Measurements from ENCODE around the gene CREB5.

Gene CREB5

DNA sequence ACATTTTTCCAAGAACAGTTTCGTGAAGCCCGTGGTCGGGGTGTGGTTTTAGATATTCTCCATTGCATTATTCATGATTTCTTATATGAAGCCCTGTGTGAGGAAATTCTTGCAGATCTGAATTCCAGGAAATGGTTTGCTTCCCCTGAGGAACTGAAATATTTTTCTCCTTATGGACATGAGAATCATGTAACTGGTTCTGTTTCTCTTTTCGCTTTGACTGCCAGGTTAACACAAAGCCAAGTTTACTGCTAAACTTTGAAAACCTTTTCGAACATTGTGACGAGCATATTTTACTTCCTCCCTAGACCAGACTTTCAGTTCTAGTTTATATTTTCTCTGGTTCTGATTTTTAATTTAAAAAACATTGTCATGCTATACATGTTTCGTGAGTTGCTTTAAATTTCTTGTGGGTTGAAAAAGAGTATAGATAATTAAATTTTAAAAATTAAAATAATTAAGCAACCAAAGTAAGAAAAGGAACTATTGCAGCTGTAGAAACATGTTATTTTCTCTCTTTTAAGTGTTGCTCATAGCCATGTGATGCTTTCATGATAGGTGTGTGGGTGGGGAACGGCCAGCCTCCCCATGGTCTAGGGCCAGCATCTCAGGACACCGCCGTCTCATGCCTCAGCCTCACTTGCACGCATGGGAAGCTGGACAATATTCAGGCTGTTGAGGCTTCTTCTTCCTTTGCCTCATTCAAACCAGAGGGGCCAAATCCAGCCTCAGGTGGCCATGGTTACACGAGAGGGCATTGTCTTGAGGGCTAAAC lies 97.1 kb downstream of the CREB5 start:
- no peak overlapping the region for H3K4me3 ChIP-seq (replicated peaks; ENCODE audit: low read depth, low read length)
- DNase-seq (ENCODE audit: extremely low read depth, low read depth) = no peak
- TF ChIP-seq, protein P1, sequence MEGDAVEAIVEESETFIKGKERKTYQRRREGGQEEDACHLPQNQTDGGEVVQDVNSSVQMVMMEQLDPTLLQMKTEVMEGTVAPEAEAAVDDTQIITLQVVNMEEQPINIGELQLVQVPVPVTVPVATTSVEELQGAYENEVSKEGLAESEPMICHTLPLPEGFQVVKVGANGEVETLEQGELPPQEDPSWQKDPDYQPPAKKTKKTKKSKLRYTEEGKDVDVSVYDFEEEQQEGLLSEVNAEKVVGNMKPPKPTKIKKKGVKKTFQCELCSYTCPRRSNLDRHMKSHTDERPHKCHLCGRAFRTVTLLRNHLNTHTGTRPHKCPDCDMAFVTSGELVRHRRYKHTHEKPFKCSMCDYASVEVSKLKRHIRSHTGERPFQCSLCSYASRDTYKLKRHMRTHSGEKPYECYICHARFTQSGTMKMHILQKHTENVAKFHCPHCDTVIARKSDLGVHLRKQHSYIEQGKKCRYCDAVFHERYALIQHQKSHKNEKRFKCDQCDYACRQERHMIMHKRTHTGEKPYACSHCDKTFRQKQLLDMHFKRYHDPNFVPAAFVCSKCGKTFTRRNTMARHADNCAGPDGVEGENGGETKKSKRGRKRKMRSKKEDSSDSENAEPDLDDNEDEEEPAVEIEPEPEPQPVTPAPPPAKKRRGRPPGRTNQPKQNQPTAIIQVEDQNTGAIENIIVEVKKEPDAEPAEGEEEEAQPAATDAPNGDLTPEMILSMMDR (IDR thresholded peaks at IDR 0.05; ENCODE audit: low read depth, low read length, missing control alignments) = no peak

DNA sequence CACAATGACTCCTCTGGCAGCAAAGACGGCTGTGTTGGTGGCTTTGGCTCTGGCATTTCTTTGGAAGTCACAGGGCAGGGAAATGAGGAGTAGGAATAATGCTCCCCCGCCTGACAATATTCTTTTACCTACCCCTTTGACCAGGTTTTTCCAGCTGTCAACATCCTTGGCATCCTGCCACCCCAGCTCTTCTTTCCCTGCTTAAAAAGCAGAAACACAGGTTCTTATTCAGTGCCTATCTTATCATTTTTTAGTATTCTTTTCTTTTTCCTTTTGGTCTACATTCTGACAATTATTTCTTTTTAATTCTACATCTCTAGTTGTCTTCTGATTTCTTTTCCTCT lies 97.7 kb downstream of the CREB5 start:
- TF ChIP-seq, protein P1 (IDR thresholded peaks at IDR 0.05; ENCODE audit: low read depth, low read length, missing control alignments) = no peak
- H3K4me3 ChIP-seq (replicated peaks; ENCODE audit: low read depth, low read length) = no peak overlapping the region
- no peak for DNase-seq (ENCODE audit: extremely low read depth, low read depth)

DNA sequence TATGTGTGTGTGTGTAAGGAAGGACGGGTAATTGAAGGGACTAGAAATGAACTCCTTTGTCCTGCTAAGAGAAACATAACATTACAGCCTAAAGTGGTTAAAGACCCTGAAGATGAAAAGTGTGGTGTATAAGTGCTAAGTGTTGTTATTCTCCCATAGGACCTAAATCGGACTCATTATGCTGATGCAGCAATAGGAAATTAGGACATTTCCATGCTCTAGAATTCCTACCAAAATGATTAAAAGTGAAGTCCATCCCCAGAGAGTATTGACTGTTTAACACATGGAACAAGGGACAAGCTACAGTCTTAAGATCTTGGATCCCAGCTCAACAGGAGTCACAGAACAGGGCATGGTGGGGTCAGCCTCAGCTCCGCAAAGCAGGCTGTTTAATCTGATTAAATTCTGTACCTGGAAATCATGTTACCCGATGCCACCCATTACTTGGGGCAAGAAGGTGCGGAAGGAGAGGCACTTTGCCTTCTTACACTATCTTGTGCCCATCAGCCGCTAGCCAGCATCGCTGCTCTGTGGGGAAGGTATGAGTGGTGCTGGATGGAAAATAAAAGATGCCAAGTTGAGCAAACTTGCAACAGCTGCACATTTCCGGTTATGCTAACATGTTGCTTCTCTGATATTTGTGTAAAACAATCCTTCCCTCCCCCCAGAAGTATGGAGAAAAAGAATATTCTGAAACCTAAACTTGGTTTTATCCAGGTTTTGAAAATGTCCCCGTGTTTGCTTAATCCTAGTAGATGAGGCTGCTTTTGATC lies 100.5 kb downstream of the CREB5 start:
- TF ChIP-seq, protein P1 (IDR thresholded peaks at IDR 0.05; ENCODE audit: low read depth, low read length, missing control alignments) = no peak
- DNase-seq (ENCODE audit: extremely low read depth, low read depth) = no peak
- no peak overlapping the region for H3K4me3 ChIP-seq (replicated peaks; ENCODE audit: low read depth, low read length)

DNA sequence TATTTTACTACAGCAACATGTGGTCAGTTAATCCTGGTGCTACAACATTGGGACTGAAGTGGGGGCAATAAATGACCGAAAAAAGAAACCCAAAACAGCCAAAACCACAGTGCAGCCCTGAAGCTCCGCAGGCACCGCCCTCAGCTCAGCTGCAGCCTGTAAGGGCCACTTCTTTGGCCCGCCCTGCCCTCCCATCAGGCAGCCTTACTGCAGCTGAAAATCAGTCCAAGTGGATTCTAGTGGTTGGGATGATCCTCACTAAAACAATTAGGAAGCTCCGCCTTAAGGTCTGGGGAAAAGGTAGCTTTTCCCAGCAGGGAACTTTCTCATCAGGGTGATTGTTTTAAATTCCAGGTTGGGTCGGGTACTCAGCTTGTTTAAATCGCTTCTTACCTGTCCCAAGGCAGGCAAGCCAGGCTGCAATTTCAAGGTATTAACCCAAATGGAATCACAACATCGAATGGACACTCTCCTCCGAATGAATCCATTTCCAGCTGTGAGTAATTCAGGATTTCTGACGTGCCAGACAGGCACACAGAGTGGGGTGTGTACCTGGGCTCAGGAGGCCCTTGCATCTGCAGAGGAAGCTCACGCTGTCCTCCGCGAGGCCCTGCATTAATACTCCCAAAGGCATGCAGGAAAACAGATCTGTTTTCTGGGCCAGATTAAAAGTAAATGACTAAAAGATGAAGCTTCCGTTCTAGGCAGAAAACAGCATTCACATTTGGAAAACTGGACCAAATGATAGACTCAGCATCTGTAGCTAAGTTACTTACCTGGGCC lies 104.3 kb downstream of the CREB5 start:
- TF ChIP-seq, protein P1 (IDR thresholded peaks at IDR 0.05; ENCODE audit: low read depth, low read length, missing control alignments) = no peak
- H3K4me3 ChIP-seq (replicated peaks; ENCODE audit: low read depth, low read length) = no peak overlapping the region
- DNase-seq (ENCODE audit: extremely low read depth, low read depth) = no peak

DNA sequence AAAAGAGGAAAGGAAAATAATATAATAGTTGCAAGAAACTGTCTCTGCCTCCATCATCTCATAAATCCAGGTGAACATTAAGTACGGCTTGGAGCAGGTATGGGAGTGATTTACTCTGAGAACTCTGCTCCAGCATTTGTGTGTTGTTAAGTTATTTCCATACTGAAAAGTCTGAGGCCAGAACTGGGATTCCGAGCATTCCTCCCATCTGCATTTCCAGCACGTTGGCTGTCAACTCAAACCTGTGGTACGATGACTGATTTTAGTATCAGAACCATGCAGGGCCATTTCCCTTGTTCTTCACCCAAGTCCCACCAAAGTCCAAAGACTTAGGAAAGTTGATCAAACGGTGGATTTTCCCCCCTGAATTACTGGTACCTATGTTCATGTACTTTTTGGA lies 104.9 kb downstream of the CREB5 start:
- no peak overlapping the region for H3K4me3 ChIP-seq (replicated peaks; ENCODE audit: low read depth, low read length)
- TF ChIP-seq, protein P1 (IDR thresholded peaks at IDR 0.05; ENCODE audit: low read depth, low read length, missing control alignments) = no peak
- no peak for DNase-seq (ENCODE audit: extremely low read depth, low read depth)

DNA sequence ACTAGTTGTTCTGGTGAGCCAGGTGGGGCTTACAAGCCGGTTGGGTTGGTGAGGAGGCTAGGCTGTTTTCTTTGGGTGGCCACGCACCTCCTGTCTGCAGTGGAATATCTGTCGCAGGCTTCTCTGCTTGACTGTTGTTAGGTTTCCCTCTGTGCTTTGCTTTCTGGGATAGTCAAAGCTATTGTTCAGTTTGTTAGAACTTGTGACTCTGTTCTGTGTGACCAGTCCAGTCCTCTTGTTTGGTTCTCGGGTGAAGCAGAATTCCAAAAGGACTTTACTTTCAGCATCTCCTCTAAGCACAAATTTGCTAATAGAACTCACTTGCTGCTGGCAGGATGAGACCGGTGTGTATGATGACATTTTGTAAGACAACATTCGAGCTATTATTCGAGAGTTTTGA lies 105.3 kb downstream of the CREB5 start:
- TF ChIP-seq, protein P1 (IDR thresholded peaks at IDR 0.05; ENCODE audit: low read depth, low read length, missing control alignments) = no peak
- DNase-seq (ENCODE audit: extremely low read depth, low read depth) = no peak
- no peak overlapping the region for H3K4me3 ChIP-seq (replicated peaks; ENCODE audit: low read depth, low read length)

All from HFF-Myc (cell line).